Keratinocyte (primary cell): ENCODE results near the gene ACSF3. TPM values are rescaled to one million over a fixed set of nuclear protein-coding genes. Genes with fewer than 3 reads are reported as not detected.
A peak's percentile ranks its signal among the peaks of the same experiment; 100 is the strongest.

ENCODE experiments used
- DNase-seq: peaks from one replicate; pipeline ENCODE4 v3.0.0-alpha.2; 2011; ENCODE audit warnings: low read depth, missing footprints, low spot score
- FAIRE-seq: peaks from 2 replicates; lab custom pipeline; 2011; peaks lifted over from hg19 to GRCh38; lab: Jason Lieb, UNC
- H2AFZ ChIP-seq: 2 replicates; pipeline ENCODE4 v1.6.0; 2012; ENCODE audit warnings: low read length, control low read depth, inconsistent platforms; ENCODE audit not compliant: control insufficient read depth
- H3K27ac ChIP-seq: 2 replicates; pipeline ENCODE4 v1.5.1; 2011; ENCODE audit warnings: low read length; ENCODE audit not compliant: control insufficient read depth, insufficient read depth
- H3K27me3 ChIP-seq: 3 replicates; pipeline ENCODE4 v1.6.0; 2011; ENCODE audit warnings: low read length; ENCODE audit not compliant: control insufficient read depth, insufficient read depth; ENCODE audit errors: extremely low read depth
- H3K36me3 ChIP-seq, 2 experiments: 2 replicates in 1 of 2; 3 replicates in 1 of 2; pipeline ENCODE4 v1.5.1; 2011; ENCODE audit warnings: low read length in 2 of 2, mild to moderate bottlenecking in 1 of 2; ENCODE audit not compliant: control insufficient read depth in 2 of 2, insufficient read depth in 2 of 2; ENCODE audit errors: extremely low read depth in 1 of 2
- H3K4me1 ChIP-seq: 3 replicates; pipeline ENCODE4 v1.5.1; 2011; ENCODE audit warnings: low read length; ENCODE audit not compliant: control insufficient read depth, insufficient read depth; ENCODE audit errors: extremely low read depth
- H3K4me2 ChIP-seq: 3 replicates; pipeline ENCODE4 v1.6.0; 2011; ENCODE audit warnings: low read depth, low read length; ENCODE audit not compliant: control insufficient read depth, insufficient read depth; ENCODE audit errors: extremely low read depth
- H3K4me3 ChIP-seq, 3 experiments: fragments of 200-600 bp in 1 of 3; sonication (generic) in 1 of 3; 2 replicates in 2 of 3; 3 replicates in 1 of 3; pipeline ENCODE4 v1.5.1; 2011 to 2016; ENCODE audit warnings: low read length in 3 of 3, mild to moderate bottlenecking in 3 of 3, control low read depth in 2 of 3, inconsistent platforms in 1 of 3, low read depth in 1 of 3, mixed read lengths in 1 of 3, mixed run types in 1 of 3, moderate library complexity in 1 of 3; ENCODE audit not compliant: control insufficient read depth in 2 of 3, insufficient read depth in 2 of 3; ENCODE audit errors: extremely low read depth in 1 of 3
- H3K79me2 ChIP-seq: 2 replicates; pipeline ENCODE4 v1.6.0; 2012; ENCODE audit warnings: low read length; ENCODE audit not compliant: control insufficient read depth, insufficient read depth
- H3K9ac ChIP-seq: 3 replicates; pipeline ENCODE4 v1.6.0; 2011; ENCODE audit warnings: low read length; ENCODE audit not compliant: control insufficient read depth, insufficient read depth; ENCODE audit errors: extremely low read depth
- H3K9me1 ChIP-seq: 3 replicates; pipeline ENCODE4 v1.6.0; 2011; ENCODE audit warnings: low read length; ENCODE audit not compliant: control insufficient read depth, insufficient read depth; ENCODE audit errors: extremely low read depth
- H3K9me3 ChIP-seq: 2 replicates; pipeline ENCODE4 v1.5.1; 2012; ENCODE audit warnings: low read depth, low read length; ENCODE audit not compliant: control insufficient read depth
- H4K20me1 ChIP-seq: 3 replicates; pipeline ENCODE4 v1.6.0; 2011; ENCODE audit warnings: low read length; ENCODE audit not compliant: control insufficient read depth, insufficient read depth; ENCODE audit errors: extremely low read depth
- CTCF ChIP-seq, 3 experiments: IDR thresholded peaks in 1 of 3; conservative IDR thresholded peaks in 1 of 3; optimal IDR thresholded peaks in 1 of 3; 2 replicates in 2 of 3; 3 replicates in 1 of 3; pipeline versions ENCODE3 to v1.5.1; 2011; ENCODE audit warnings: low read length in 3 of 3, mild to moderate bottlenecking in 3 of 3, moderate library complexity in 2 of 3, control low read depth in 1 of 3, inconsistent platforms in 1 of 3; ENCODE audit not compliant: insufficient read depth in 2 of 3; ENCODE audit errors: extremely low read depth in 1 of 3
- EZH2 ChIP-seq: IDR thresholded peaks from one replicate; pipeline ENCODE4 v1.6.1; 2012; ENCODE audit warnings: inconsistent platforms, mild to moderate bottlenecking, low read length, moderate library complexity
- dilution Hi-C: fragments of 300-500 bp; cut with MboI; formaldehyde crosslinking; loops from one replicate; pipeline ENCODE4 v1.7.0; 2020; ENCODE audit warnings: low sequenced_read_pairs; ENCODE audit not compliant: extremely low pct_ligation_motif_present
- polyA plus RNA-seq, 5 experiments: library from polyadenylated mRNA; depleted of rRNA in 3 of 5; stranded (reverse) in 3 of 5; stranded (forward) in 1 of 5; unstranded in 1 of 5; fragments of >200 nt; gene quantifications; 1 replicate in 1 of 5; 2 replicates in 3 of 5; 3 replicates in 1 of 5; pipeline versions ENCODE4 v1.2.1 to v1.2.3, GENCODE V29; 2011 to 2012; ENCODE audit warnings: missing spikeins in 2 of 5, low read depth in 1 of 5, low replicate concordance in 1 of 5

The ACSF3 gene
- polyA plus RNA-seq, 1 donor (not counting 4 experiments of a cell fraction or from before 2014, with no cell fraction given): 13.4 TPM

- H3K4me2 ChIP-seq: no peak overlapping the region
- DNase-seq (no peak), FAIRE-seq (no peak)
- no peaks in the 10 kb centered on the region for H3K9me1 ChIP-seq
- no peaks in the 10 kb centered on the region for H3K79me2 ChIP-seq
- no peak overlapping the region for H3K9ac ChIP-seq
- H3K4me1 ChIP-seq: peaks cover 7% of the 10 kb centered on the region
- peaks cover 40% of the 10 kb centered on the region for H3K27me3 ChIP-seq
- no peaks in the 10 kb centered on the region for H3K9me3 ChIP-seq
- dilution Hi-C loops: no loop called here
- TF ChIP-seq CTCF (optimal IDR thresholded peaks at IDR 0.05 in 1 of 3, IDR thresholded peaks at IDR 0.05 in 1 of 3, conservative IDR thresholded peaks at IDR 0.05 in 1 of 3; ENCODE audit: extremely low read depth in 1 of 3, insufficient read depth in 2 of 3, low read length in 3 of 3): no peak
- no peak for TF ChIP-seq EZH2
- H2AFZ ChIP-seq: no peak overlapping the region
- peaks cover 2% of the 10 kb centered on the region for H4K20me1 ChIP-seq
- H3K27ac ChIP-seq: no peak overlapping the region
- H3K36me3 ChIP-seq: no peaks in the 10 kb centered on the region
- no peak overlapping the region for H3K4me3 ChIP-seq
Measured at GRCh38 chr16:89166696-89167424, 73.2 kb downstream of the ACSF3 start.

GRCh38 chr16:89167425-89167941, 73.8 kb downstream of the ACSF3 start:
- H3K4me1 ChIP-seq: peaks cover 7% of the 10 kb centered on the region
- H3K9me1 ChIP-seq: no peaks in the 10 kb centered on the region
- no peaks in the 10 kb centered on the region for H3K36me3 ChIP-seq
- H3K27ac ChIP-seq: no peak overlapping the region
- no peak overlapping the region for H3K4me2 ChIP-seq
- FAIRE-seq: no peak
- H3K9ac ChIP-seq: no peak overlapping the region
- no peaks in the 10 kb centered on the region for H3K9me3 ChIP-seq
- no peak overlapping the region for H2AFZ ChIP-seq
- no peak for DNase-seq
- H3K27me3 ChIP-seq: peaks cover 46% of the 10 kb centered on the region
- dilution Hi-C loops: no loop called here
- no peak overlapping the region for H3K4me3 ChIP-seq
- H3K79me2 ChIP-seq: no peaks in the 10 kb centered on the region
- H4K20me1 ChIP-seq: peaks cover 2% of the 10 kb centered on the region
- TF ChIP-seq EZH2: no peak
- peak; percentile 63 to 99 (median 94) for TF ChIP-seq CTCF (optimal IDR thresholded peaks at IDR 0.05 in 1 of 3, IDR thresholded peaks at IDR 0.05 in 1 of 3, conservative IDR thresholded peaks at IDR 0.05 in 1 of 3; ENCODE audit: extremely low read depth in 1 of 3, insufficient read depth in 2 of 3, low read length in 3 of 3)
